Posterior cingulate gyrus (tissue), 11 donors: ENCODE data around the gene UBE2E1.
"Not testable (repeated sequence)": the region's sequence is repeated elsewhere in the genome, so short reads cannot be mapped to it uniquely, and the experiment has no call there.

Experiments used
- DNase-seq, 10 donors: peaks; one replicate each; pipeline versions ENCODE4 v3.0.0 to v3.0.0-alpha.2; 2020 to 2021; ENCODE audit warnings: mixed read lengths in 3 of 10
- intact Hi-C: fragments of 100-400 bp; cut with DNase I; formaldehyde crosslinking; loops from one replicate; pipeline ENCODE4 v1.15.1; 2023

Gene UBE2E1

DNA sequence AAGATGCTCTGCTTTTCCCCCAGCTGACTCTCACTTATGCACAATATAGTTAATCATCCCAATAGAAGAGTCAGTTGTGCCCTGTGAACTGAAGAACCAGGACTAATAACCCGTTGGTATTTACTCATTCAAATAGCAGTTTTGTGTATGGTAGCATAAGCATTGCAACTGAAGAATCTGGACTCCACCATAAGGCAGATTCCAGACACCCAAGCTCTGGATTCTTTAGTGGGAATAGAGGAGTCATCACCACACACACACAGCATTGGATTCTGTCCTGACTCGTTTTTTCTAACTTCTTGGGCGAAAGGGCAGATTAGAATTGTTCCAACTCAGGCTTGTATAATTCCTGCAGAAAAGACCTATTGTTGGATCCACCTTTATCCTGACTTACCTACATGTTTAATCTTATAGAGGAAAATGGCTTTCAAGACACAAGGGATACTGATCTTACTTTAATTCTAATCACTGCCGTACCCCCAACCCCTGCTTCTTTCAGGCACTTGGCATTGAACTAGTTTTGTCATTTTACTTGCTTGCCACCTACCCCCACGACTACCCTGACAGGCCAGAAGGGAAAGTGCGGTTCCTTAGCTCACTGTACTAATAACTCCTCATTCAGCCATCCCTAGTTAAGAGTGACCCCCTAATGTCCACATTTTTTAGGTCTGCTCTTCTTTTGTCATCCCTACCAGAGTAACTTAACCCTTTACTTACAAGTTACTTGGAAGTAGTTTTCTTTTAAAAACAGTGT lies 68.8 kb downstream of the UBE2E1 start:
- intact Hi-C loops, result no loop called here
- no peak for DNase-seq

DNA sequence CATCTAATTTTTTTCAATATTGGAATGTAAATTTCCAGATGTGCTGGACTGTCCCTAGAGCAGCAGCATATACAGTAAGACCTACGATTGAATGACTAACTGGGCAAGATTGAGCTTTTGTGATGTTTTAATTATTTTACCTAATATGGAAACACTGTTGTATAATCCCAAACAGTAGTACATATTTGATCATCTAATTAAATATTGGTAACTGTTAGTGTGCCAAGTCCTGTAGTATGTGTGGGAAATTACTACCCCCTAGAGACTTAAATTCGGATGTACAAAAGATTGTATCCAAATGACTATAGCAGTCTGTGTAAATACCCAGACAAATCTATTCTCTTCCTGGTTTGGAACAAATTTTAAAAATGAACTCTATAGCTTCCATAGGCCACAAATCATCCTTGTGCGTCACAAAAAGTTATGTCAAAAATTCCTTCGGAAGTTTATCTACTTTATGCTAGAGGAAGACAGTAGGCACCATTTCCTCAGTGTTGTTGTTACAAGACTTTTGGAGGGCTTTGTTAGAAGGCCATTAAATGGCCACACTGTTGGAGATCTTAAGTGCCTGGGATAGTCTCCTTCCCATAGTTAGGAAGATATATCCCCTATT lies 69.5 kb downstream of the UBE2E1 start:
- intact Hi-C loops, result no loop called here
- no peak for DNase-seq

DNA sequence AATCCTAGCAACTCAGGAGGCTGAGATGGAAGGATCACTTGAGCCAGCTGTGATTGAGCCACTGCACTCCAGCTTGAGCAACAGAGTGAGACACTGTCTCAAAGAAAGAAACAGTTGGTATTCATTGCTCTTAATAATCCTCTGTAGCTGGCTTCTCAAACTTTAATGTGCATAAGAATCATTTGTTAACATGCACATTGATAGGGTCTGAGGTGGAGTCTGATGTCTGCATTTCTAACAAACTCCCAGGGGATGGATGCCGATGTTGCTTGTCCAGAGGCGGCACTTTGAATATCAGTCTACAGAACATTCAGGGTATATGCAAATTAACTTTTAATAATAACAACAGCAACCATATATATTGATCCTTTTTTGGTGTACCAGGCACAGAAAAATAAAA lies 71.2 kb downstream of the UBE2E1 start:
- intact Hi-C loops, result no loop called here

DNA sequence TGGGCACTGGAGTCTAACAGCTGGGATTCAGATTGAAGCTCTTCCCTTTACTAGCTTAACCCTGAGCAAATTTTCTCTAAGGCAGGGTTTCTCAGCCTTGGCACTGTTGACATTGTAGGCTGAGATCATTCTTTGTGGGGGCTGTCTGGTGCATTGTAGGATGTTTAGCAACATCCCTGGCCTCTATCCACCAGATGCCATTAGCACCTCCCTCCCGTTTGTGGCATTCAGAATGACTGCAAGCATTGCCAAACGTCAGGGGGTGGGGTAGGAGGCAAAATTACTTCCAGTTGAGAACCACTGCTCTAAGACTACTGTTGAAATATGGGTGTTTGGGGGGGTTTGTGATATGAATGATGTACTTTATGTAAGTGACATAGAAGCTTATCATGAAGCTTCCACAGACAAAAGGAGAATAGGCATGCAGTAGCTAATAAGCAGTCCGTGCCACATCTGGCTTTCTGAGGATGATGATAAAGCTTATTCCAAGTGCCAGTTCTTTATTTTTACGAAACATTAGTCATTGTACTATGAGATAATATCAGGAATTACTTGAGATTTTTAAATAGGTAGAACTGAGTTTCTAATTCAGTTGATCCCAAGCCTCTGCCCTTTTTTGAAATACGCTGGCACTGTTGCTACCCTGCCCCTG lies 71.7 kb downstream of the UBE2E1 start:
- intact Hi-C loops, result no loop called here
- no peak for DNase-seq

More for the DNA sequence above, 71.2 kb downstream of the UBE2E1 start:
- no peak for DNase-seq

DNA sequence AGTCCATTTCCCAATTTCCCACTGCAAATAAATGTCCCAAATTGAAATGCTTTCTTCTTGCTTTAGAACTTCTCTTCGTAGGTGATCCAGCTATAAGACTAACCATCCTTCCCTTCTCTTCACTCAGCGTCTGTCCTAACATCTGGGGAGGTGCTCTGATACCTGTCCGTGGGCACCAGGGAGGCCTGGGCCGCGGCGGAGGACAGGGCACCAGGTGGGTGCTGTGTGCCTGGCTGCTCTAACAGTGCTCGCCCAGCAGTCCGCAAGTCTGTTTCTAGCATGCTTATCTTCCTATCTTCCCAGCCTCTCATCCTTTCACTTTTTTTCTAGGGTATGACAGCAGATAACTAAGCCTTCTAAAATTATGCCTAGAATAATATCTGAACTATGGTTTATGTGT lies 73.7 kb downstream of the UBE2E1 start:
- intact Hi-C loops, result no loop called here
- DNase-seq, result no peak

DNA sequence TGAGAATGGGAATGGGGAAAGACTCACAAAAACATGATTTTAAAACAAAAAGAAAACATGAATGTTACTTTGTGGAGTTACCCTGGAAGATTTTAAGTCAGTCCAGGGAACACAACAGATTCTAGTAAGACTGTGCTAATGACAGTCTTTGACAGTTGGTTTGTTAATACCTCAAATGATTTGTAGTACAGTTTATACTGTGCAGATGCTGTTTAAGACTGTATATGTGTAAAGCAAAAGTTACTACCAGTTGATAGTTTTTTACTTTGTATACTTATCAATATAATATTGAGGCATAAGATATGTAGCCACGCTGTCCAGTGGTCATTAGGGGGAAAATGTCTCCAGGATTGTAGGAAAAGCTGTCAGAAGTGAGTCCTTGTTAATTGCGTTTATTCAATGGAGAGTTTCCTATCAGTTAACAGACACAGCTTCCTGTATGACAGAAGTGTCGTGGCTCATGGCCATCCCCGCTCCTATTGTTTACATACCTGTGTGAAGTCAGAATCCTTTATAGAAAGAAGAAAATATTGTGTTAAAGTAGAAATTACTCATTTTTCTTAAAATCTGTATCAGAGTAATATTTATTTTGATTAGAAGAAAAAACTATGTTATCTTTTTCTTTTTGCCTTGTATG lies 75.1 kb downstream of the UBE2E1 start:
- no peak for DNase-seq
- intact Hi-C loops, result no loop called here

DNA sequence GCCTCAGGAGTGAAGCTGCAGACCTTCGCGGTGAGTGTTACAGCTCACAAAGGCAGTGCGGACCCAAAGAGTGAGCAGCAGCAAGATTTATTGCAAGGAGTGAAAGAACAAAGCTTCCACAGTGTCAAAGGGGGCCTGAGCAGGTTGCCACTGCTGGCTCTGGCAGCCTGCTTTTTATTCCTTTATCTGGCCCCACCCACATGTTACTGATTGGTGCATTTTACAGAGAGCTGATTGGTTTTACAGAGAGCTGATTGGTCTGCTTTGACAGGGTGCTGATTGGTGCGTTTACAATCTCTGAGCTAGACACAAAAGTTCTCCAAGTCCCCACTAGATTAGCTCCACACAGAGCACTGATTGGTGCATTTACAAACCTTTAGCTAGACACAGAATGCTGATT lies 76.2 kb downstream of the UBE2E1 start:
- intact Hi-C loops, DNase-seq: not testable (repeated sequence)

DNA sequence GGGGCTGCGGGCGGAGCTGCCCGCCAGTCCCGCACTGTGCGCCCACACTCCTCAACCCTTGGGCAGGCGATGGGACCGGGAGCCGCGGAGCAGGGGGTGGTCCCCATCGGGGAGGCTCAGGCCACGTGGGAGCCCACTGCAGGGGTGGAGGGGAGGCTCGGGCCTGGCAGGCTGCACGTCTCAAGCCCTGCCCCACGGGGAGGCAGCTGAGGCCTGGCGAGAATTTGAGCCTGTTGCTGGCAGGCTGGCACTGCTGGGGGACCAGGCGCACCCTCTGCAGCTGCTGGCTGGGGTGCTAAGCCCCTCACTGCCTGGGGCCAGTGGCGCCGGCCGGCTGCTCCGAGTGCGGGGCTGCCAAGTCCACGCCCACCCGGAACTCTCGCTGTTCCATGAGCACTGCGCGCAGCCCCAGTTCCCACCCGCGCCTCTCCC lies 76.7 kb downstream of the UBE2E1 start:
- DNase-seq, result no peak
- intact Hi-C loops, result no loop called here

DNA sequence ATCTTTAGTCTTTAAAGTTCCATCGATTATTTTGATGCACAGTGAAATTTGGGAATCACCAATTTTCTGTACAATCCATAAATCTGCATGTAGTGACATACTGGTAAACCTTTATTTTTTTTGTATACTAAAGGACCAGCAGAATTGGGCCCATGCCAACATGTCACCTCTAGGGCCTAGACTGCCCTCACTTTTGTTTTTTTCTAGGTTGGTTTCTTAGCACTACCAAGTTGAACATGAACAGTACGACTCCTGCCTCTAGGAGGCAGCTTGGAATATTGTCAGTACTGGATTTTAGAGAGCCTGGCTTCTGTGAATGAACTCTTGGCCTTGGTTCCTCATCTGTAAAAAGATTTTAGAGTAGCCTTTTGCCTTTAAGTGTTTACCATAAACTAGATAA lies 78.7 kb downstream of the UBE2E1 start:
- intact Hi-C loops, result no loop called here
- no peak for DNase-seq

DNA sequence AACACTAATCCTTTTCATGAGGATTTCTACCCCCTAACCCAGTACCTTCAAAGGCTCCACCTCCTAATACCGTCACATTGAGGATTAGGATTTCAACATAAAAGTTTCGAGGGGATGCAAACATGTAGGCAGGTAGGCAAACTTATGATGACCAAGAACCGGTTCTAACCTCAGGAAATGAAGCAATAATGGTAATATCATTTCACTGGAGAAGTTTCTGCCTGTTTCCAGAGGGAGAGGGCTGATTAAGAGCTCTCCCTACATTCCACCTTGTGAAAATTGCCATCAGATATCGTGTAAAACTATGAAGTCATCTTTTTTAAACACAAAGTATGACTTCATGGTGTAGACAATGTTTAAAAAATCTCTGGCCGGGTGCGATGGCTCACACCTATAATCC lies 79.5 kb downstream of the UBE2E1 start:
- no peak for DNase-seq
- intact Hi-C loops, result no loop called here

DNA sequence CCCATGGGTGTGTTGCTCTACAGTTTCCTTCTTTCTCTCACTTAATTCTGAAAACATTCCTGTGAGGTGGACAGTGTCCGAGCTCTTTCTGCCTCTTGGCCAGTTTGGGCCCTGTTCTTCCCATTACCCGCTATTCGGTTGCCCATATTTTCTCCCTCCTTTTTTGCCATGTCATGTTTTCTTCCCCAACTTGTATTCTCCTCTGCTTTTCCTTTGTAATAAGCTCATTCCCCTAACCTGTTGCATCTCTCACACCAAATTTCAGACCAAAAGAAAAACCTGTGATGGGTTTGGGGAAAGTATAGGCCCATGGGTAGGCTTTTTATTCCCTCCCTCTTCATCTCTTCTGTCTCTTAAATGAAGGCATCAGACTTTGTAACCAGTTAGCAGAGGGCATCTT lies 80.6 kb downstream of the UBE2E1 start:
- intact Hi-C loops, result no loop called here
- DNase-seq, result no peak

DNA sequence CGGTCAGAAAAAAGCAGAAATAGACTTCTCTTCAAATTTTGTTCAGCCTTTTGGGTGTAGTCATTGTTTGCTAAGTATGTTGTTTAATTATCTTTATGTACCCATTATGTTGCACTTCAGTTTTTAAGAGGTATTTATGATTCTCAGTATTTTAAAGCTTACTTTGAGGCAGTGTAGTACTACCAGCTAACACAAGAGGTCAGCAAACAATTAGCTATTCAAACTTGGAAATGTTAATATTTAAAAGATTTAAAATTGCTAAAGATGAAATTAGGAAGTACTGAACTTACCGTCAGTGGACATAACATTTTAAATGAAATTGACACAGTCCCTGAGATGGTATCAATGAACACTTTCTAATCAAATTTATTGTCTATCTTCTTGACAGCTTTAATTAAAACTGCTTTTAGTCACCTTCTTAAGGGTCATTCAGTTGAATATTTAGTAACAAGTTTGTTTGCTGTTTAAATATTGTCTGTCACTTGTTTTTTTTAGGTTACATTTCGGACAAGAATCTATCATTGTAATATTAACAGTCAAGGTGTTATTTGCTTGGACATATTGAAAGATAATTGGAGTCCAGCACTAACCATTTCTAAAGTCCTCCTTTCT lies 83.0 kb downstream of the UBE2E1 start:
- no peak for DNase-seq
- intact Hi-C loops, result no loop called here

DNA sequence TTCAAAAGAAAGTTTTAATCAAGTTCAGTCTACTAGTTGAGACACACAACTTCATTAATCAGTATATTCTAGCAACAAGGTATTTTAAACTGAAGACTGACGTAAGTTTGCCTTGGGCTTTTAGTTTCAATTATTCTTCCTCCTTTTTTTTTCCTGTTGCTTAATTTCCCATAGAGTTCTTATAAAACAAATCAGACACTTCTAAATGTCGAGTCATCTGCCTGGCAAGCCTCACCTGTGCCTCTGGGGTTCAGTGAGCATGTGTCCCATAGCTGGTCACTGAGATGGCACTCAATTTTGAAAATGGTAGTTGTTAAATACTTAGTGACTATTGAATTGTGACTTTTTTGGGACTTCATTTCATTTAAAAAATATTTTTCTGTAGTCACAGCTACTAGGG lies 83.6 kb downstream of the UBE2E1 start:
- intact Hi-C loops, result no loop called here
- no peak for DNase-seq

DNA sequence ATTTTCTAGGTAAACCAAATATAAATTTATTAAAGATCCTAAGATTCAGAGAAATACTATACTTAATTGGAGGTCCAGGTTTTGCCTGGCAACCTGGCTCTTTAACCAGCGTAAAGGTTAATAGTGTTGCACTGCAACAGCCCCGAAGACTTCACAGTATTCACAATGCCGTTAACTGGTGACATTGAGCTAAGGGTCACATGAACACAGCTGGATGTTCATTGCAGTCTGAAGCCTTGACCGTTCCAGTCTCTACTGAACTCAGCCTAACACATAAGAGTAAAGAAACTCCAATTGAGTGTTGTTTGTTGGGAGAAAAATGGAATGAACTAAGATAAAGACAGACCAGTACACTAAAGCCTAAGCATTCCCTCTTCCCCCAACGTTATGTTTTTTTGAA lies 84.2 kb downstream of the UBE2E1 start:
- intact Hi-C loops, result no loop called here
- no peak for DNase-seq

DNA sequence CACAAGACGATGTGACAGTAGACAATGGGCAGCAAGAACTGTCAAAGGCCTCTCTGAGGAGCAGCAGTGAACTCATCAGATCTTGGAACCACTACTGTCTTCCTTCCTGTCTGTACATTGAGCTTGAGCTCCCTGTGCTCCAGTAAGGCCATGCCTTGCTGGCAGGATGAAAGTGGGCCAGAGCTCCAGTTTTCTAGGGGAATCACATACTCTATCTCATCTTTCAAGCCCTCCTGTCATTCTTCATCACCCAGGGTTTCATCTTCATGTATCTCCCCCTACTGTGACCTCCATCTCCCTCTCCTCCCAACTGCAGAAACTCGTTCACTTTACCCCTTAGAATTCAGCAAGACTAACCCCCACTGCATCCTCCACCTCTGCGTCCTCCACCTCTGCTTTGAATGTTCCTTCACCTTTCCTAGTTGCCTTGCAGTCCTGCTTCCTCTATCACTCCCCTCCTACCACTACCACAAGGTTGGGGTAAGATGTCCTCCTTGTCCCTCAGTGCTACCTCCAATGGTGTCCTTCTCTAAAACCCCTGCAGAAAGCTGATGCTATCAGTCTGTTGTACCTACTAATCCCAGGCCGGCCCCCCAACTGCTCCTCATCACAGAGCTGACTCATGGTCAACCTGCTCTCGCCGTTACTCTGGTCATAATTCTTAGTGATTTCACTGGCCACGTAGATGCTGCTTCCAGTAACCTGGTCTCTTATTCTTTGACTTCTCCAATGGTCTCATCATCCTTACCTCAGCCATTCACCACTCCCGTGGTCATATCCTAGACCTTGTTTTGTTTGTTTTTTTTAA lies 88.7 kb downstream of the UBE2E1 start:
- intact Hi-C loops, result no loop called here
- DNase-seq, result no peak

DNA sequence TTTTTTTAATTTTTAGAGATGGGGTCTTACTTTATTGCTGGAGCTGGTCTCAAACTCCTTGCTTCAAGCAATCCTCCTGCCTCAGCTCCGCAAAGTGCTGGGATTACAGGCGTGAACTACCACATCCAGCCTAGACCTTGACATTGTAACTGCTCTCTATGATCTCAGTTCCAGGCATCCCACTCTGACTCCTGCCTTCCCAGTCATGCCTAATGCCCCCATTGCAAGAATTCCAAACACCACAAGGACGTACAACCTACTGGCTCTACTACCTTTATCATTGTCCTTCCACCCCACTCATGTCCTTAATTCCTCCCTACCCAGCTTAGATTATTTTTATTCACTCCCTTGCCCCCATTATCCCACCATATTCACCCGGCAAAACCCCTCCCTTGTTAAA lies 89.4 kb downstream of the UBE2E1 start:
- intact Hi-C loops, result no loop called here
- DNase-seq, result no peak

DNA sequence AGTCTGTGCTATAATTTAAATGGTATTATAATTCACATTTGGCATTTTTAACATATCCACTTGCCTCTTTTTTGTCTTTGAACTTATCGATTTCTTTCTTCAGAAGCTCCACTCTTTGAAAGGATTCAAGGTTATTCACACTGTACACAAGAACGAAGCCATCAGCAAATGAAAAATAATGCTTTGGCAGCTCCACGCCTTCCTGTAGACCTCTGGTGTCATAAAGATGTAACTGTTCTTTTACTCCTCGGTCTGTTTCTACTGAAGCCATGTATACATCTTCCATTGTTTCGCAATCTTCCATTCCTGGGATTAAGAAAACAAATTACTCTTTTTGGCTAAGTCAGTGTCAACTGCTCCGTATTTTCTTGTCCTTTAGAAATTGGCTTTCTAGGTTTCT lies 95.0 kb downstream of the UBE2E1 start:
- no peak for DNase-seq
- intact Hi-C loops, result no loop called here

DNA sequence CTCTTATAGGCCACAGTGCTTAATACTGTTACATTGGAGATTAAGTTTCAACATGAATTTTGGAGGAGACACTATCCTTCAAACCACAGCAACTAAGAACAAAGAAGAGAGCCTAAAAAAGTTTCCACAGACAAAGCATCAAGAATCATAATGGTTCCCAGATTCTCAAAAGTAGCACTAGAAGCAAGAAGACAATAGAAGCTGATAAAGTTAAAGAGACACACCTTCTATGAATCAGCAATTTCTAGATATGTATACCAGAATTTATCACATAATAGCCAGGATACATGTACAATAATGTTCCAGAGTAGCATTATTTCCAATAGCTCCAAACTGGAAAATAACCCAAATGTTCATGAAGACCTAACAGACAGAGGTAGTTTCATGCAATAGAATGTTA lies 98.8 kb downstream of the UBE2E1 start:
- no peak for DNase-seq
- intact Hi-C loops, result no loop called here

DNA sequence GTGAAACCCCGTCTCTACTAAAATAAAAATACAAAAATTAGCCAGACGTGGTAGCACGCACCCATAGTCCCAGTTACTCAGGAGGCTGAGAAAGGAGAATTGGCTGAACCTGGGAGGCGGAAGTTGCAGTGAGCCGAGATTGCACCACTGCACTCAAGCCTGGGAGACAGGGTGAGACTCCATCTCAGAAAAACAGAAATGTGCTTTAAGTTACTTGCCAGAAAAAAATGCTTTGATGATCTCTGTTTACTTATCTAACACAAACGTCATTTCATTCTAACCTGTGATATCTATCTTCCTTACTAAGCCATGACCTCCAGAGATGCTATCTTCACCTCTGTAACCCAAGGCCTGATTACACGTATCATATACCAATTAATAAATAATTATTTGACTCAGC lies 103.6 kb downstream of the UBE2E1 start:
- DNase-seq, result no peak
- intact Hi-C loops, result no loop called here

DNA sequence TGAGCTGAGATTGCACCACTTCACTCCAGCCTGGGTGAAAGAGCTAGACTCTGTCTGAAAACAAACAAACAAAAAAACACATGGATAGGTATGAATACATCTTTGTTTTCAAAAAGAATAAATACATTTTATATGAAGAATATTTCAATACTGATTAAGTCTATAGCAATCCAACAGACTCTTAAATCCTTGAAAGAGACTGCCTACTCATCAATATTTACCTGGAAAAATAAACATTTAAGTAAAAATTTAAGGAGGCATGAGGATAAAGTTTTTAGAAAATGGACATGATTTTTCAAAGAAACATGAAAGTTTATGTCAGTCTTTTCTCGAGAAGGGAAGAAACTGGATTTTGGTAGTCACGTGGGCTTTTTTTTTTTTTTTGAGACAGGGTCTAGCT lies 105.6 kb downstream of the UBE2E1 start:
- no peak for DNase-seq
- intact Hi-C loops, result loop anchor here (10.0 kb wide), 1 partner anchor 77 kb away; no protein-coding TSS in a partner anchor
